ENCODE measurements around the gene FMR1NB. TPM values are rescaled to one million over a fixed set of nuclear protein-coding genes. Genes with fewer than 3 reads are reported as not detected.

Gene FMR1NB
- total RNA-seq, 1 experiment from 2014 or later = not detected

- no peak overlapping the region for H4K91ac ChIP-seq (ENCODE audit: insufficient read length, low read depth, low read length)
- H2BK5ac ChIP-seq (ENCODE audit: insufficient read length, low read length) = no peak overlapping the region
- TF ChIP-seq, protein P1, sequence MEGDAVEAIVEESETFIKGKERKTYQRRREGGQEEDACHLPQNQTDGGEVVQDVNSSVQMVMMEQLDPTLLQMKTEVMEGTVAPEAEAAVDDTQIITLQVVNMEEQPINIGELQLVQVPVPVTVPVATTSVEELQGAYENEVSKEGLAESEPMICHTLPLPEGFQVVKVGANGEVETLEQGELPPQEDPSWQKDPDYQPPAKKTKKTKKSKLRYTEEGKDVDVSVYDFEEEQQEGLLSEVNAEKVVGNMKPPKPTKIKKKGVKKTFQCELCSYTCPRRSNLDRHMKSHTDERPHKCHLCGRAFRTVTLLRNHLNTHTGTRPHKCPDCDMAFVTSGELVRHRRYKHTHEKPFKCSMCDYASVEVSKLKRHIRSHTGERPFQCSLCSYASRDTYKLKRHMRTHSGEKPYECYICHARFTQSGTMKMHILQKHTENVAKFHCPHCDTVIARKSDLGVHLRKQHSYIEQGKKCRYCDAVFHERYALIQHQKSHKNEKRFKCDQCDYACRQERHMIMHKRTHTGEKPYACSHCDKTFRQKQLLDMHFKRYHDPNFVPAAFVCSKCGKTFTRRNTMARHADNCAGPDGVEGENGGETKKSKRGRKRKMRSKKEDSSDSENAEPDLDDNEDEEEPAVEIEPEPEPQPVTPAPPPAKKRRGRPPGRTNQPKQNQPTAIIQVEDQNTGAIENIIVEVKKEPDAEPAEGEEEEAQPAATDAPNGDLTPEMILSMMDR (conservative IDR thresholded peaks at IDR 0.05) = no peak
- Mint-ChIP-seq H3K4me3 (no peak overlapping the region), H3K9me3 (peaks cover 47 to 54% of the 10 kb centered on the region in 2 experiments), H3K4me1 (peaks cover 0 to 3% of the 10 kb centered on the region in 2 experiments; a peak in 2 of 4 replicates), H3K27ac (no peak overlapping the region), H3K36me3 (ENCODE audit: insufficient read depth in 1 of 3, low read depth in 3 of 3) (peaks cover 6 to 46% (median 37%) of the 10 kb centered on the region in 3 experiments), H3K27me3 (ENCODE audit: low read depth) (no peaks in the 10 kb centered on the region)
- H3K9me3 ChIP-seq (ENCODE audit: control insufficient read depth, low read depth, low read length) = peaks cover under 1% of the 10 kb centered on the region
- H3K14ac ChIP-seq (ENCODE audit: insufficient read depth, low read length) = no peak overlapping the region
- no peak overlapping the region for H2BK20ac ChIP-seq (ENCODE audit: low read depth, low read length, poor library complexity, severe bottlenecking)
- no peaks in the 10 kb centered on the region for H3K27me3 ChIP-seq (ENCODE audit: insufficient read depth, low read length)
- H4K8ac ChIP-seq (replicated peaks; ENCODE audit: insufficient read length, low read depth, low read length) = no peak overlapping the region
- no peak overlapping the region for H3K4ac ChIP-seq (ENCODE audit: low read depth, low read length)
- no peak overlapping the region for H2AFZ ChIP-seq (ENCODE audit: low read length)
- no peaks in the 10 kb centered on the region for H3K4me1 ChIP-seq (ENCODE audit: insufficient read depth, low read length)
- no peaks in the 10 kb centered on the region for H3K23me2 ChIP-seq (ENCODE audit: insufficient read length, low read depth, low read length, poor library complexity, severe bottlenecking)
- H2BK12ac ChIP-seq (ENCODE audit: insufficient read length, low read depth, low read length) = no peak overlapping the region
- H3K27ac ChIP-seq (ENCODE audit: insufficient read length, low read depth, low read length) = no peak overlapping the region
- H3K23ac ChIP-seq (ENCODE audit: insufficient read length, low read depth, low read length) = no peak overlapping the region
- no peaks in the 10 kb centered on the region for H4K20me1 ChIP-seq (ENCODE audit: control insufficient read depth, insufficient read depth, insufficient read length)
- H4K5ac ChIP-seq (ENCODE audit: insufficient read length, low read depth, low read length) = no peak overlapping the region
- WGBS (ENCODE audit: extremely low coverage, insufficient read length, low lambda C conversion rate) = no CpG with 5 or more reads among the region's 7 CpGs
- no peaks in the 10 kb centered on the region for H3K79me1 ChIP-seq (ENCODE audit: insufficient read depth, low read depth, low read length, poor library complexity, severe bottlenecking)
- H3K18ac ChIP-seq (ENCODE audit: insufficient read length, low read depth, low read length) = no peak overlapping the region
- H3K56ac ChIP-seq (ENCODE audit: insufficient read length, low read depth, low read length) = no peak overlapping the region
- H3K79me2 ChIP-seq (ENCODE audit: insufficient read depth, low read length) = no peaks in the 10 kb centered on the region
- no peak overlapping the region for H2BK120ac ChIP-seq (ENCODE audit: low read depth, low read length, poor library complexity, severe bottlenecking)
- H3K4me2 ChIP-seq (ENCODE audit: insufficient read depth, insufficient read length, low read length) = no peak overlapping the region
- DNase-seq = no peak
- no peak overlapping the region for H2BK15ac ChIP-seq (ENCODE audit: low read depth, low read length)
- H2AK5ac ChIP-seq (ENCODE audit: insufficient read length, low read length) = no peak overlapping the region
- no peak overlapping the region for H3T11ph ChIP-seq (ENCODE audit: low read length)
- H3K9ac ChIP-seq (ENCODE audit: extremely low read depth, insufficient read length, low read length) = no peak overlapping the region
Observed at GRCh38 chrX:147948531-147948930, 32.6 kb upstream of the FMR1NB start.

Measured in H9 (cell line).